ENCODE measurements around the gene OTX1. TPM values are rescaled to one million over a fixed set of nuclear protein-coding genes. Genes with fewer than 3 reads are reported as not detected.

Gene OTX1
- total RNA-seq, 2 donors from 2014 or later = not detected

- no peaks in the 10 kb centered on the region for H3K9me3 Mint-ChIP-seq
- H3K27me3 Mint-ChIP-seq = peaks cover 19% of the 10 kb centered on the region
- H3K4me3 Mint-ChIP-seq = no peak overlapping the region
- no peaks in the 10 kb centered on the region for H3K36me3 Mint-ChIP-seq (ENCODE audit: low read depth)
- H3K4me1 Mint-ChIP-seq = no peaks in the 10 kb centered on the region
- H3K27ac Mint-ChIP-seq = no peak overlapping the region
- no peak for ATAC-seq (replicated peaks)
Observed at GRCh38 chr2:63096491-63096890, 45.9 kb downstream of the OTX1 start.

- Mint-ChIP-seq H3K4me3 (no peak overlapping the region), H3K4me1 (no peaks in the 10 kb centered on the region), H3K27me3 (peaks cover 10% of the 10 kb centered on the region), H3K36me3 (ENCODE audit: low read depth) (no peaks in the 10 kb centered on the region), H3K9me3 (peaks cover 8% of the 10 kb centered on the region), H3K27ac (no peak overlapping the region)
- no peak for ATAC-seq (replicated peaks)
Observed at GRCh38 chr2:63099032-63099431, 48.4 kb downstream of the OTX1 start.

GRCh38 chr2:63101954-63102353, 51.3 kb downstream of the OTX1 start:
- ATAC-seq (replicated peaks) = no peak
- Mint-ChIP-seq H3K4me1 (no peaks in the 10 kb centered on the region), H3K27ac (no peak overlapping the region), H3K4me3 (no peak overlapping the region), H3K27me3 (peaks cover 10% of the 10 kb centered on the region), H3K9me3 (peaks cover 19% of the 10 kb centered on the region), H3K36me3 (ENCODE audit: low read depth) (no peaks in the 10 kb centered on the region)

- Mint-ChIP-seq H3K27ac (no peak overlapping the region), H3K27me3 (peaks cover 10% of the 10 kb centered on the region), H3K4me1 (no peaks in the 10 kb centered on the region), H3K36me3 (ENCODE audit: low read depth) (no peaks in the 10 kb centered on the region), H3K4me3 (no peak overlapping the region), H3K9me3 (peaks cover 23% of the 10 kb centered on the region)
- no peak for ATAC-seq (replicated peaks)
Observed at GRCh38 chr2:63104482-63104881, 53.9 kb downstream of the OTX1 start.

Measured in activated T-helper 17 cell treated with anti-CD3 and anti-CD28 coated beads, Interleukin-2, amount 50 U/mL, for 72 hours (primary cell).